HG03196 (cell line): ENCODE data around the gene SH3D19.
A peak's percentile ranks its signal among the peaks of the same experiment; 100 is the strongest.
"Not testable (repeated sequence)": the region's sequence is repeated elsewhere in the genome, so short reads cannot be mapped to it uniquely, and the experiment has no call there.

Experiments used
- ATAC-seq: cut with Tn5 transposase; IDR thresholded peaks from one replicate; pipeline ENCODE4 v1.9.1; 2021; ENCODE audit not compliant: unreplicated experiment

Gene SH3D19

GRCh38 chr4:151163855-151164254, 161.6 kb downstream of the SH3D19 start:
- no peak for ATAC-seq

GRCh38 chr4:151158979-151159378, 166.4 kb downstream of the SH3D19 start:
- ATAC-seq: no peak

DNA sequence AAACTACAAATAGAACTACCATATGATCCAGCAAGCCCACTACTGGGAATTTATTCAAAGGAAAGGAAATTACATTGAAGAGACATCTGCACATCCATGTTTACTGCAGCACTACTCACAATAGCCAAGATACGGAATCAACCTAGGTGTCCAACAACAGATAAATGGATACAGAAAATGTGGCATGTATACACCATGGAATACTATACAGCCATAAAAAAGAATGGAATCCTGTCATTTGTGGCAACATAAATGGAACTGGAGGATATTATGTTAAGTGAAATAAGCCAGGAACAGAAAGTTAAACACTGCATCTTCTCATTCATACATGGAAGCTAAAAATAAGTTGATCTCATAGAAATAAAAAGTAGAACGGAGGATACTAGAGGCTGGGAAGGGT, 167.9 kb downstream of the SH3D19 start:
- ATAC-seq: no peak

- ATAC-seq: no peak
These were observed 171.8 kb downstream of the SH3D19 start for GRCh38 chr4:151153585-151153984.

- no peak for ATAC-seq
These were observed 173.4 kb downstream of the SH3D19 start for GRCh38 chr4:151152028-151152427.

GRCh38 chr4:151150821-151151580, 174.4 kb downstream of the SH3D19 start:
- ATAC-seq: no peak

DNA sequence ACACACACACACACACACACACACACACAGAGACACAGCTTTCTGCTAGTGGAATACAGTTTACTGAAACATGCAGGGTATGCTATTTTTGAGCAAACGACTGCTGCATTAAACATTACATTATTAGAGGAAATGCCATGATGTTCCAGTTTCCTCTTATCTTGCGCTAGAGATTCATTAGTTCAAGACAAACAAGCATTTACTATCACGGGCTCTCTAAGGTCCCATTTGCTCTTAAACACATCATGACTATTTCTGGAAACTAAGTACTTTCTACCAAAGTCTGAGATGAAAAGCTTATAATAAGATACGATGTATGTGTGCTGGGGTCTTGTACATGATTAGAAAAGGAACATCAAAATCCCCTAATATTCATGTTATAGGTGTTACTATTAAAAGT, 177.1 kb downstream of the SH3D19 start:
- no peak for ATAC-seq

DNA sequence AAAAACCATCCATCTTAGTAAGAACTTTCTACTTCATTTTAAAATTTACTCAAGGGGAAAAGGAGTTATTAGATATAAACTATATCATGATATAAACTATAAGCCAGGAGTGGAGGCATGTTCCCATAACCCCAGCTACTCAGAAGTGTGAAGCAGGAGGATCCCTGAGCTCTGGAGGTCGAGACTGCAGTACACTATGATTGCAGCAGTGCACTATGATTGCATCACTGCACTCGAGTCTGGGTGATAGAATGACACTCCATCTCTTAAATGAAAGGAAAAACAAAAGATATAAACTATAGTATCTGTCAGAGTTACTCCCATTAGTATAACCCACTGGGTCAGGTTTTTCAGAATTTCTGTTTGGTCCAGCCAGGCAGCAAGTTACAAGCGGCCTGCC, 178.4 kb downstream of the SH3D19 start:
- no peak for ATAC-seq

GRCh38 chr4:151144329-151145072, 180.9 kb downstream of the SH3D19 start:
- ATAC-seq: no peak

DNA sequence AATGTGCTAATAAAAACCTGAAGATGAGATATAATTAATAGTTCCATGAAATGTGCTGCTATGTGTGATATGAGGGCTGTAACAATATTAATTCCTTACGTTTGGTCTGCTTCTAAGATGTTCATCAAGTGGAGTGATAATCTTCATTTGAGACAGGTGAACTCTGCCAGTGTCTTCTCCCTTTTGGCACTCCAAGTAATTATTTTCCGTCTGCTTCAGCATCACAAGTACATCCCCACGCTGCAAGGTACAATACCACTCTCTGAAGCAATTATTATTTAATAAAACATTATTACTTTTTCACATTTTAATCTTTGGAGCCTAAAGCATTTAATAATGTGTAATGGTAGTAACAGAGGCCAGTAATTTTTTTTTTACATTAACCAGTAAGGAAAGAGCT, 181.6 kb downstream of the SH3D19 start:
- ATAC-seq: no peak

GRCh38 chr4:151143162-151143561, 182.2 kb downstream of the SH3D19 start:
- no peak for ATAC-seq

DNA sequence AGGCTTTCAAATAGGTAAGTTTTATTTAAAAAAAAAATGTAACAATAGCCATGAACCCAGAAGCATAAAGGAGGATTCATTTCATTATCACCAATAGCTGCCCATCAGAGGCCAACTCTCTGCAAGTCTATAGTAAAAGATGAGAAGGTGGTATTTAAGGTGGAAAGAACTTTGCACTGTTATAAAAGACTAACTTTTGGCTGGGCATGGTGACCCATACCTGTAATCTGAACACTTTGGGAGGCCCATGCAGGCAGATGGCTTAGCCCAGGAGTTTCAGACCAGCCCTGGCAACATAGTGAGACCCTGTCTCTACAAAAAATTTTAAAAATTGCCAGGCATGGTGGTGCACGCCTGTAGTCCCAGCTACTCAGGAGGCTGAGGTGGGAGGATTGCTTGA, 182.6 kb downstream of the SH3D19 start:
- no peak for ATAC-seq

GRCh38 chr4:151139814-151140213, 185.6 kb downstream of the SH3D19 start:
- ATAC-seq: no peak

DNA sequence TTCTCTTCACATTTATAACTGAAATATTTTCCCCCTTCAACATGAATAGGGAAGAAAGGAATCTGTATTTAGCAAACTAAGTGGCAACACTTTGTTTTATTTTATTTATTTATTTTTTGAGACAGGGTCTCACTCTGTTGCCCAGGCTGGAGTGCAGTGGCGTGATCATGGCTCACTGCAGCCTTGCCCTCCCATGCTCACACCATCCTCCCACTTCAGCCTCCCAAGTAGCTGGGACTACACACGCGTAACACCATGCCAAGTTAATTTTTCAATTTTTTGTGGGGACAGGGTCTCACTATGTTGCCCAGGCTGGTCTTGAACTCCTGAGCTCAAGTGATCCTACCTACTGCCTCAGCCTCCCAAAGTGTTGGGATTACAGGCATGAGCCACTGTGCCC, 189.4 kb downstream of the SH3D19 start:
- ATAC-seq: not testable (repeated sequence)

DNA sequence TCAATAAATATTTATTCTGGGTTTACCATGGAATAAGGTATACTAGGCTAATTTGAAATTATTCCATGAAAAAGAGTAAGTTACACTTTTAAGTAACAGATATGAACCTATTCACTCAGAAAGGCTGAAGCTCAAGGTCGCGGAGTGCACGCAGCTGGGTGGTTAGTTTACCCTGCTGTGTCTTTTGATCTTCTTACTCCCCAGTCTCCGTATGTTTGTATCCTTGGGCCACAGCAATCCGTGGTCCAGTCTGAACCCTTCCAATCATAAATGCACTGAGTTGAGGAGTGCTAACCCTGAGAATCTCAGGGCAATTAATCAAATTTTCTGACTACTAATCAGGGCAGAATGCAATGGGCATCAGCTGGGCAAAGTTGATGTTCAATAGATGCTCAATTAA, 192.1 kb downstream of the SH3D19 start:
- ATAC-seq: no peak

DNA sequence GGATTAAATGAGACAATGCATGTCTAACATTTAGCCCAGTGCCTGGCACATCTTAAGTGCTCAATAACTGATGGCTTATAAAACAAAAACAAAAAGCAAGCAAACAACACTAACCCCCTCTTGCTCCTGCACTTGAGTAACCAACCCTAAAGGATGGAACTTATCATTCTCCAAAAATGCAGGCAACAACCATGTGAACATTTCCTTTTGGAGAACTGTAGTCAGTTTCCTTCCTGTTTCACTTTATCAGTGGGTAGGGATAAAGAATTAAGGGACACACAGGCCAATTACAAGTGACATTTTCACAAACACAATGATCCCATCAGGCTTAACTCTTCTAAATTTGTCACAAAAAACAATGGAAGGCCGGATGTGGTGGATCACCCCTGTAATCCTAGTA, 195.6 kb downstream of the SH3D19 start:
- no peak for ATAC-seq

DNA sequence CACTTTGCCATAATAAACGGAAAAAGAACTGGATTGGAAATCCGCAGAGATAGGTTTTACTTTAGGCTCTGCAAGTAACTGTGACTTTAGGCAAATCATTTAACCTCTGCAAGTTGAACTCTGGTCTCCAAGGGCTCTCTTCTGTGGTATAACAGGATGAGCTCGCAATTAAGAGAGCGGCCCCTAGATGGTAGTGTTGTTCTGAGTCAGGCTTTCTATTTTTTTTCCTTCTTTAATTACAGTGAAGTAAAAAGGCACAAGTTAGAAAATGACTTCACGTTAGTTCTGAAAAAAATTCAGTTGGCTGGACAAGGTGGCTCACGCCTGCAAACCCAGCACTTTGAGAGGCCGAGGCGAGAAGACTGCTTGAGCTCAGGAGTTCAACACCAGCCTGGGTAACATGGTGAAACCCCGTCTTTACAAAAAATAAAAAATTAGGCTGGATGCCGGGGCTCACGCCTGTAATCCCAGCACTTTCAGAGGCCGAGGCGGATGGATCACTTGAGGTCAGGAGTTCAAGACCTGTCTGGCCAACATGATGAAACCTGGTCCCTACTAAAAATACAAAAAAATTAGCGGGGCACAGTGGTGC, 207.9 kb downstream of the SH3D19 start:
- ATAC-seq: peak; percentile 85

GRCh38 chr4:151114986-151115385, 210.4 kb downstream of the SH3D19 start:
- no peak for ATAC-seq

DNA sequence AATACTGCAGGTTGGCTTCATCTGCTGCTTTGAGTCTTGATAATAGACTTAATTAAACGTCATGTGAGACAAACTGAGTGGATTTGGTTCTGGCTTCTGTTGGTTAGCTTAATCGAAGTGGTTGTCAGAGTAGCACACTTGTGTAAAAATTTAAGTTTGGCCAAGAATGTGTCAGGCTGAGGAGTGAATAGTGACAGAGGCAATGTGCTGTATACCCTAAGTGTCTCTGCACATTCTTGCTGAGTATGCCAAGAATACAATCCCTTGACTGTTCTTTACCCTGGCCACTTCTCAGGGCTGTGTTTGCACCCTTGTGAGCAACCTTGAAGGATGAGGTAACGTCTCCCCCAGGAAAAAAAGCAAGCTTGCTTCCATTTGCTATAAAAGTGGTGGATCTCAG, 211.1 kb downstream of the SH3D19 start:
- no peak for ATAC-seq

DNA sequence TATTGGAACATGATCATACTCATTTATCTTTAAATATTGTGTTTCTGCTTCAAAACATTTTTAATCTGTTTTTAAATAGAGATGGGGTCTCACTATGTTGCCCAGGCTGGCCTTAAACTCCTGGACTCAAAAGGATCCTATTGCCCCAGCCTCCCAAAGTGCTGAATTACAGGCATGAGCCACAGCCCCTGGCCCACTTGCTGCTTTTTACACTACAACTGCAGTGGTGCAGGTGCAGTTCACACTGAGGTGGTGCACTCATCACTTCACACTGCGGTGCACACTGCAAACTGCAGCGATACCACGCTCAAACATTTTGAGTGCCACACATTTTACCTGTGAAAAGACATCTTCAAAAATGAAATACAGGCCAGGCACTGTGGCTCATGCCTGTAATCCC, 215.2 kb downstream of the SH3D19 start:
- no peak for ATAC-seq

- no peak for ATAC-seq
These were observed 218.3 kb downstream of the SH3D19 start for GRCh38 chr4:151107063-151107462.

DNA sequence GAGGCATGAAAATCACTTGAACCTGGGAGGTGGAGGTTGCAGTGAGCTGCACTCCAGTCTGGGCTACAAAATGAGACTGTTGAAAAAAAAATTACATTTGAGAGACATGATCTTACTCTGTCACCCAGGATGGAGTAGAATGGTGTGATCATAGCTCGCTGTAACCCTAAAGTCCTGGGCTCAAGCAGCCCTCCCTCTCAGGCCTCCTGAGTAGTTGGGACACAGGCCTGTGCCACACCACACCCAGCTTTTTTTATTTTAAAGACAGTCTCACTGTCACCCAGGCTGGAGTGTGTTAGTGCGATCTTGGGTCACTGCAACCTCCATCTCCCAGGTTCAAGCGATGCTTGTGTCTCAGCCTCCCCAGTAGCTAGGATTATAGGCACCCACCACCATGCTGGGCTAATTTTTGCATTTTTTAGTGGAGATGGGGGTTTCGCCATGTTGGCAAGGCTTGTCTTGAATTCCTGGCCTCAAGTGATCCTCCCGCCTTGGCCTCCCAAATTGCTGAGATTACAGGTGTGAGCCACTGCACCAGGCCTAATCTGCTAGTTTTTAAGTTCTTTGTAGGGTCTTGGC, 219.9 kb downstream of the SH3D19 start:
- ATAC-seq: no peak
